ENCODE results near the gene BCKDK. TPM values are rescaled to one million over a fixed set of nuclear protein-coding genes. Genes with fewer than 3 reads are reported as not detected.
A peak's percentile ranks its signal among the peaks of the same experiment; 100 is the strongest.

Gene BCKDK
- total and polyA plus RNA-seq, 3 experiments from 2014 or later = 29.4 to 42.5 (median 40.0) TPM

DNA sequence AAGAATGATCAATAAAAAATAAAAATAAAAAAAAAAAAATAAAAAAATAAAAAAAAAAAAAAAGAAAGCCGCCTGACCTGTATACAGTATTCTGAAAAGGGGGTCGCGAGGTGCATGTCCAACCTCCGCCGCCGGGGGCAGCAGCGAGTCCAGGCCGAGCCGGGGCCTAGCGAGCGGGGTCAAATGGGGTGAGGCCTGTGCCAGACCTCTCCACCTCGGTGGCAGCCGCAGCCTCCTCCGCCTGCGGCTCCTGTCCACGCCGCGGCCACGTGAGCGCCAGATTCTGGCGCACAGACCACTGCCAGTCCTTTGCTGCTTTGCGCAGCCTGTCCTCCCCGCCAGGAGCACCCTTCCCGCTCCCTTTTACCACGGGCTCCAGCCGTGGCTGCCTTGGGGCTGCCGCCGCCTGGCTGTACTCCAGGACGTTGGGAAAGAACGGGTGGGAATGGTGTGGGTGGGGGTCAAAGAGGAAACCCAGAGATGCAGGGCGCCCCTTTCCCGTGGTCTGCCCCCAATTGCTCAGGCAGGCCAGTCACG is 2.4 kb upstream of the BCKDK start:
- H3K36me3 ChIP-seq (ENCODE audit: insufficient read depth, low read length) = no peaks in the 10 kb centered on the region
- no peak overlapping the region for H3K27ac ChIP-seq (ENCODE audit: low read depth, low read length)
- no peaks in the 10 kb centered on the region for H3K9me3 Mint-ChIP-seq
- H3K36me3 Mint-ChIP-seq = peaks cover 0 to 13% (median 0%) of the 10 kb centered on the region in 3 donors
- H3K27me3 ChIP-seq (ENCODE audit: insufficient read depth, low read length, poor library complexity, severe bottlenecking) = no peaks in the 10 kb centered on the region
- H3K4me1 Mint-ChIP-seq = peaks cover 16 to 21% (median 17%) of the 10 kb centered on the region in 3 donors
- H3K27me3 Mint-ChIP-seq = no peaks in the 10 kb centered on the region
- H3K4me3 Mint-ChIP-seq = peak overlapping the region in 4 of 7 donors; percentile 8 to 85 (median 34)
- H3K4me1 ChIP-seq (ENCODE audit: insufficient read depth, low read length) = peaks cover 11% of the 10 kb centered on the region
- CTCF ChIA-PET = no interaction called here
- no peak overlapping the region for H3K4me3 ChIP-seq (ENCODE audit: low read length)
- peak overlapping the region in 4 of 8 donors; percentile 21 to 68 (median 49) for H3K27ac Mint-ChIP-seq
- H3K9me3 ChIP-seq (ENCODE audit: low read length) = no peaks in the 10 kb centered on the region
- POLR2A ChIA-PET = no interaction called here
- DNase-seq = peak; percentile 66 to 83 (median 76)

DNA sequence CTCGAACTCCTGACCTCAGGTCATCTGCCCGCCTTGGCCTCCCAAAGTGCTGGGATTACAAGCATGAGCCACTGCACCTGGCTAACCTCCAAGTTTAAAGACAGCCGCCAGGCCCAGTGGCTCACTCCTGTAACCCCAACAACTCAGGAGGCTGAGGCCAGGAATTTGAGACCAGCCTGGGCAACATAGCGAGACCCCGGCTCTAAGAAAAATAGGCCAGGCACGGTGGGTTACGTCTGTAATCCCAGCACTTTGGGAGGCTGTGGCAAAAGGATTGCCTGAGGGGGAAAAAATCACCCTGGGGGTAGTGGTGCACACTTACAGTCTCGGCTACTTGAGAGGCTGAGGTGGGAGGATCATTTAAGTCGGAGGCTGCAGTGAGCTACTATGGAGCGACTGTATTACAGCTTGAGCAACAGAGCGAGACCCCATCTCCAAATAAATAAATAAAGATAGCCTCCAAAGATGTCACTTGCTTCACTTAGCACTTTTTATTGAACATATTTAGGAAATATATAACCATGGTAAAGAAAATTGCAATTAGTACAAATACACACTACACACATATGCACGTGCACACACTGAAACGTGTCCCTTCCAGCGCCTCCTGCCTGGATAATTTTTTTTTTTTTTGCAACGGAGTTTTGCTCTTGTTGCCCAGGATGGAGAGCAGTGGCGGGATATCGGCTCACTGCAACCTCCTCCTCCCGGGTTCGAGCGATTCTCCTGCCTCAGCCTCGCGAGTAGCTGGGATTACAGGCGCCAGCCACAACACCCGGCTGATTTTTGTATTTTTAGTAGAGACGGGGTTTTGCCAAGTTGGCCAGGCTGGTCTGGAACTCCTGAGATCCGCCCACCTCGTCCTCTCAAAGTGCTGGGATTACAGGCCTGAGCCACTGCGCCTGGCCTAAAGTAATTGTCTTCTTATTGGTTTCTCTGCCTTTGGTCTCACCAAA is 1.4 kb upstream of the BCKDK start:
- CTCF ChIA-PET = interaction anchor here (0.6 to 1.7 kb wide), 4 partner anchors 10 to 76 kb away, joined by 3 to 4 read pairs (median 3); partner anchors contain the start of gene KAT8
- Histone ChIP-seq H3K4me1 (ENCODE audit: insufficient read depth, low read length) (peaks cover 11% of the 10 kb centered on the region), H3K9me3 (ENCODE audit: low read length) (no peaks in the 10 kb centered on the region), H3K27me3 (ENCODE audit: insufficient read depth, low read length, poor library complexity, severe bottlenecking) (no peaks in the 10 kb centered on the region), H3K4me3 (ENCODE audit: low read length) (no peak overlapping the region), H3K27ac (ENCODE audit: low read depth, low read length) (no peak overlapping the region), H3K36me3 (ENCODE audit: insufficient read depth, low read length) (no peaks in the 10 kb centered on the region)
- no peak for DNase-seq
- Mint-ChIP-seq H3K27me3 (no peaks in the 10 kb centered on the region), H3K4me1 (peaks cover 16 to 21% (median 17%) of the 10 kb centered on the region in 3 donors), H3K36me3 (peaks cover 0 to 24% (median 0%) of the 10 kb centered on the region in 3 donors), H3K4me3 (peak overlapping the region; percentile 80 to 94 (median 84)), H3K27ac (peak overlapping the region in 1 of 8 donors; percentile 60), H3K9me3 (no peaks in the 10 kb centered on the region)
- POLR2A ChIA-PET = interaction anchor here (2.6 kb wide), 1 partner anchor 11 kb away, joined by 12 read pairs; the partner anchor contains the start of gene KAT8

DNA sequence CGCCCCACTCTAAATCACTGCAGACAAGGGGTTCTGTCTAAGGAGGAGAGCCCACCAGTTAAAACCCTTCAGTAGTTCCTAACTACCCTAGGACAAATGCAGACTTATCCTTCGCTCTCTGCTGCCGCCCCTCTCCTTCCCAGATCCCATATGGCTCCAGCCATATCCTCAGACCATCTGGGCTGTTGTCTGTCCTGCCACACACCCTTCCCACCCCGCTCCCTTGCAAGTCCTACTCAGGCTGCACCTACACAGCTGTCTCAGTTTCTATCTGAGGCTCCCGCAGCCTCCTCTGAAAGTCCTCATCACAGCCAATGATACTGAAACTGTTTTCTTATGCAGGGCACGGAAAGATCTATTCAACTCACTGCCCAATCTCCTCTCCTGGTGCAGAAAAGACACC is 720 bp upstream of the BCKDK start:
- Mint-ChIP-seq H3K9me3 (no peaks in the 10 kb centered on the region), H3K27ac (peak overlapping the region in 6 of 8 donors; percentile 72 to 90 (median 85)), H3K36me3 (peaks cover 0 to 29% (median 0%) of the 10 kb centered on the region in 3 donors), H3K4me1 (peaks cover 16 to 21% (median 17%) of the 10 kb centered on the region in 3 donors), H3K4me3 (peak overlapping the region; percentile 80 to 94 (median 84)), H3K27me3 (no peaks in the 10 kb centered on the region)
- peak overlapping the region; percentile 75 for H3K27ac ChIP-seq (ENCODE audit: low read depth, low read length)
- no peak for DNase-seq
- ChIA-PET CTCF (interaction anchor here (0.9 to 1.7 kb wide), 4 partner anchors 10 to 123 kb away, joined by 3 to 4 read pairs (median 3); partner anchors contain the start of gene KAT8), POLR2A (interaction anchor here (1.1 to 2.6 kb wide), 2 partner anchors 10 to 73 kb away, joined by 3 to 12 read pairs; partner anchors contain the start of genes FUS and KAT8)
- H3K4me3 ChIP-seq (ENCODE audit: low read length) = no peak overlapping the region
- no peaks in the 10 kb centered on the region for H3K36me3 ChIP-seq (ENCODE audit: insufficient read depth, low read length)
- peaks cover 11% of the 10 kb centered on the region for H3K4me1 ChIP-seq (ENCODE audit: insufficient read depth, low read length)
- H3K27me3 ChIP-seq (ENCODE audit: insufficient read depth, low read length, poor library complexity, severe bottlenecking) = no peaks in the 10 kb centered on the region
- H3K9me3 ChIP-seq (ENCODE audit: low read length) = no peaks in the 10 kb centered on the region

DNA sequence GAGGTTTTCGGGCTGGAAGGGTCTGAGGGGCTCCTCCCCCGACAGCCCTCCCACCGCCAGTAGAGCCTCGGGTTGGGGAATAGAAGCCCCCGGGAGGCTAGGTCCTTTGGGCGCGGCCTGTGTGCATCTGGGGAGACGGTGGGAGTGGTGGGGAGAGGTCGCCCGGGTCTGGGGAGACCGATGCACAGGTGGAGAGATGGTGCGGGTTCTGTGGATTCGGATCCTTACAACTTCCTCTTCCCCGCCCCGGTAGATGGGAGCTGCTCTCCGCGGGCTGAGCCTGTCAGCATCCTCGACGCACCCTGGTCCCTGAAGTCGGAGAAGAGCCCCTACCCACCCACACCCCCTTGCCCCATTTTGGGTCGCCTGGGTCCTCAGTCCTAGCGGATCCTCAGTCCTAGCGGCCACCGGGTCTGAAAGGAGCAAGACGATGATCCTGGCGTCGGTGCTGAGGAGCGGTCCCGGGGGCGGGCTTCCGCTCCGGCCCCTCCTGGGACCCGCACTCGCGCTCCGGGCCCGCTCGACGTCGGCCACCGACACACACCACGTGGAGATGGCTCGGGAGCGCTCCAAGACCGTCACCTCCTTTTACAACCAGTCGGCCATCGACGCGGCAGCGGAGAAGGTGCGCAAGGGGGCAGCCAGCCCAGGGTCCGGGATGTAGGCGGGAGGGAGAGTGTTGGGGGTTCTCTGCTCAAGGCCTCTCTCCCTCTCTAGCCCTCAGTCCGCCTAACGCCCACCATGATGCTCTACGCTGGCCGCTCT is 790 bp downstream of the BCKDK start:
- Histone ChIP-seq H3K9me3 (ENCODE audit: low read length) (no peaks in the 10 kb centered on the region), H3K4me1 (ENCODE audit: insufficient read depth, low read length) (peaks cover 11% of the 10 kb centered on the region), H3K36me3 (ENCODE audit: insufficient read depth, low read length) (no peaks in the 10 kb centered on the region), H3K4me3 (ENCODE audit: low read length) (peak overlapping the region; percentile 68), H3K27ac (ENCODE audit: low read depth, low read length) (peak overlapping the region; percentile 75), H3K27me3 (ENCODE audit: insufficient read depth, low read length, poor library complexity, severe bottlenecking) (no peaks in the 10 kb centered on the region)
- no peaks in the 10 kb centered on the region for H3K27me3 Mint-ChIP-seq
- H3K9me3 Mint-ChIP-seq = no peaks in the 10 kb centered on the region
- ChIA-PET CTCF (no interaction called here), POLR2A (interaction anchor here (2.6 kb wide), 1 partner anchor 9 kb away, joined by 12 read pairs; the partner anchor contains the start of gene KAT8)
- H3K4me1 Mint-ChIP-seq = peaks cover 16 to 21% (median 17%) of the 10 kb centered on the region in 3 donors
- H3K27ac Mint-ChIP-seq = peak overlapping the region in 4 of 8 donors; percentile 32 to 87 (median 70)
- peak overlapping the region; percentile 77 to 84 (median 82) for H3K4me3 Mint-ChIP-seq
- peaks cover 0 to 34% (median 0%) of the 10 kb centered on the region in 3 donors for H3K36me3 Mint-ChIP-seq
- no peak for DNase-seq

DNA sequence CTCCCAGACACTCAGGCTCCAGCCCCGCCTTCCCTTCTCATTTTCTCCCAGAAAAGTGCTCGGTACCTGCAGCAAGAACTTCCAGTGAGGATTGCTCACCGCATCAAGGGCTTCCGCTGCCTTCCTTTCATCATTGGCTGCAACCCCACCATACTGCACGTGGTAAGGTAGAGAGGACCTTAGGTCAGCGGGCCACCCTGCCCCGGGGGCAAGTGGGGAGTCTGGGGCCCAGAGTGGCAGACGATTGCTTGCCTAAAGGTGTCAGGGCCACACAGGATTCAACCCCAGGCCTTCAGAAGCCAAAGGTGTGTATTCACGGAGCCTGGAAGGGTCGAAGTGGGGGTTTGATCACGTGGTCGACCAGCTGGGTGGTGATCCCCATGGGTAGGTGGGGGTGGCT is 1.4 kb downstream of the BCKDK start:
- DNase-seq = no peak
- CTCF ChIA-PET = interaction anchor here (0.9 kb wide), 1 partner anchor 33 kb away, joined by 4 read pairs; no protein-coding TSS in a partner anchor
- H3K27ac Mint-ChIP-seq = peak overlapping the region in 4 of 8 donors; percentile 54 to 87 (median 74)
- H3K4me3 Mint-ChIP-seq = peak overlapping the region; percentile 77 to 84 (median 82)
- Histone ChIP-seq H3K27ac (ENCODE audit: low read depth, low read length) (no peak overlapping the region), H3K9me3 (ENCODE audit: low read length) (no peaks in the 10 kb centered on the region), H3K27me3 (ENCODE audit: insufficient read depth, low read length, poor library complexity, severe bottlenecking) (no peaks in the 10 kb centered on the region), H3K4me1 (ENCODE audit: insufficient read depth, low read length) (peaks cover 11% of the 10 kb centered on the region), H3K36me3 (ENCODE audit: insufficient read depth, low read length) (no peaks in the 10 kb centered on the region), H3K4me3 (ENCODE audit: low read length) (no peak overlapping the region)
- H3K4me1 Mint-ChIP-seq = peaks cover 16 to 21% (median 17%) of the 10 kb centered on the region in 3 donors
- POLR2A ChIA-PET = interaction anchor here (2.6 kb wide), 1 partner anchor 8 kb away, joined by 12 read pairs; the partner anchor contains the start of gene KAT8
- no peaks in the 10 kb centered on the region for H3K9me3 Mint-ChIP-seq
- no peaks in the 10 kb centered on the region for H3K27me3 Mint-ChIP-seq
- peaks cover 0 to 34% (median 0%) of the 10 kb centered on the region in 3 donors for H3K36me3 Mint-ChIP-seq

DNA sequence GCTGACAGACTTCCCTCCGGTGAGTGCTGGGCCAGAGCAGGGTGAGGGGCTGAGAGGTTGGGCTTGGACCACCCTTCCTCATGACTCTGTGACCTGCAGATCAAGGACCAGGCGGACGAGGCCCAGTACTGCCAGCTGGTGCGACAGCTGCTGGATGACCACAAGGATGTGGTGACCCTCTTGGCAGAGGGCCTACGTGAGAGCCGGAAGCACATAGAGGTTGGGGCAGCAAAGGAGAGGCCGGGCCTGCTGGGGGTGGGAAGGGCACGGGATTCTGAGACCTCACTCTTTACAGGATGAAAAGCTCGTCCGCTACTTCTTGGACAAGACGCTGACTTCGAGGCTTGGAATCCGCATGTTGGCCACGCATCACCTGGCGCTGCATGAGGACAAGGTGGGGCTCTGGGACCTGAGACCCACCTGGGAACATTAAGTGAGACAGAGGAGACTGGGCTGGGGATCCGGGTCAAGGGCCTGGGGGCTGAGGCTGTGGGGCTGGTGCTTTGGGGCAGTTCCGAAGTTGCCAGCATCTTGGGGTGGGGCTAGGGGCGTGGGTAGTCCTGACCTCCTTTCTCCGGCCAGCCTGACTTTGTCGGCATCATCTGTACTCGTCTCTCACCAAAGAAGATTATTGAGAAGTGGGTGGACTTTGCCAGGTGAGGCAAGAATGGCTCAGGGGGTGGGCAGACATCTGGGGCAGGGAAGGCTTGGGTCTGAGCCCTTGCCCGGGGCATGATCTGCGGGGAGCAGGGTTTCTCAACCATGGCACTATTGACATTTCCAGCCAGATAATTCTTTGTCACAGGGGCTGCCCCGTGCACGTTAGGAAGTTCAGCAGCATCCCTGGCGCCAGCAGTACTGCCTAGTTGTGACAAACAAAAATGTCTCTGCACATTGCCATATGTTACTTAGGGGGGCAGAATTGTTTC is 2.2 kb downstream of the BCKDK start:
- Histone ChIP-seq H3K36me3 (ENCODE audit: insufficient read depth, low read length) (no peaks in the 10 kb centered on the region), H3K4me1 (ENCODE audit: insufficient read depth, low read length) (peaks cover 11% of the 10 kb centered on the region), H3K27ac (ENCODE audit: low read depth, low read length) (no peak overlapping the region), H3K4me3 (ENCODE audit: low read length) (no peak overlapping the region), H3K9me3 (ENCODE audit: low read length) (no peaks in the 10 kb centered on the region), H3K27me3 (ENCODE audit: insufficient read depth, low read length, poor library complexity, severe bottlenecking) (no peaks in the 10 kb centered on the region)
- Mint-ChIP-seq H3K4me1 (peaks cover 16 to 21% (median 17%) of the 10 kb centered on the region in 3 donors), H3K9me3 (no peaks in the 10 kb centered on the region), H3K4me3 (peak overlapping the region; percentile 39 to 84 (median 54)), H3K36me3 (peaks cover 0 to 34% (median 0%) of the 10 kb centered on the region in 3 donors), H3K27ac (peak overlapping the region in 5 of 8 donors; percentile 17 to 84 (median 68)), H3K27me3 (no peaks in the 10 kb centered on the region)
- POLR2A ChIA-PET = no interaction called here
- CTCF ChIA-PET = interaction anchor here (0.9 kb wide), 1 partner anchor 32 kb away, joined by 4 read pairs; no protein-coding TSS in a partner anchor
- no peak for DNase-seq

Data from CD8-positive, alpha-beta memory T cell (primary cell).